ENCODE data around the gene NELFB. TPM values are rescaled to one million over a fixed set of nuclear protein-coding genes. Genes with fewer than 3 reads are reported as not detected.

NELFB gene
- total RNA-seq, 4 donors from 2014 or later: 28.1 to 90.5 (median 53.9) TPM

GRCh38 chr9:137303151-137303892, 48.2 kb downstream of the NELFB start:
- no peaks in the 10 kb centered on the region for H3K9me3 ChIP-seq
- H3K4me1 ChIP-seq: peaks cover 30 to 80% (median 71%) of the 10 kb centered on the region in 4 donors
- intact Hi-C loops (cut with DNase I; ENCODE audit: low total_unique reads): no loop called here
- 46% methylated on average over 22 of the region's 23 CpGs; no CpG with 5 or more reads in 1 of the 2 donors for WGBS, 2 donors (ENCODE audit: low coverage in 1 of 2)
- peak overlapping the region; percentile 86 to 98 (median 96) for H3K27ac ChIP-seq
- TF ChIP-seq EP300 (IDR thresholded peaks at IDR 0.05; ENCODE audit: low read depth): no peak
- no peak for TF ChIP-seq CTCF (IDR thresholded peaks at IDR 0.05)
- TF ChIP-seq POLR2AphosphoS5 (IDR thresholded peaks at IDR 0.05): peak; percentile 52 to 83 (median 77)
- peak; percentile 83 for TF ChIP-seq POLR2A (IDR thresholded peaks at IDR 0.05)
- H3K36me3 ChIP-seq: no peaks in the 10 kb centered on the region
- H3K27me3 ChIP-seq: peaks cover 32% of the 10 kb centered on the region
- H3K4me3 ChIP-seq: peak overlapping the region in 2 of 4 donors; percentile 53 to 58
- peak; percentile 77 for DNase-seq
- in situ Hi-C loops (cut with MboI; ENCODE audit: low pct_ligation_motif_present in 1 of 4, low pct_unique_long_range_greater_than_20kb in 1 of 4, low sequenced_read_pairs in 3 of 4): no loop called here

- in situ Hi-C loops (cut with MboI; ENCODE audit: low pct_ligation_motif_present in 1 of 4, low pct_unique_long_range_greater_than_20kb in 1 of 4, low sequenced_read_pairs in 3 of 4) (no loop called here), intact Hi-C loops (cut with DNase I; ENCODE audit: low total_unique reads) (no loop called here)
- TF ChIP-seq EP300 (IDR thresholded peaks at IDR 0.05; ENCODE audit: low read depth): no peak
- TF ChIP-seq POLR2A (IDR thresholded peaks at IDR 0.05): no peak
- no peak for TF ChIP-seq CTCF (IDR thresholded peaks at IDR 0.05)
- no peak for TF ChIP-seq POLR2AphosphoS5 (IDR thresholded peaks at IDR 0.05)
- Histone ChIP-seq H3K4me3 (peak overlapping the region in 2 of 4 donors; percentile 37 to 53), H3K4me1 (peaks cover 30 to 74% (median 68%) of the 10 kb centered on the region in 4 donors), H3K27me3 (peaks cover 26% of the 10 kb centered on the region), H3K36me3 (no peaks in the 10 kb centered on the region), H3K27ac (peak overlapping the region; percentile 86 to 98 (median 96)), H3K9me3 (no peaks in the 10 kb centered on the region)
- WGBS, 2 donors (ENCODE audit: low coverage in 1 of 2): 35% methylated on average over 20 of the region's 22 CpGs; no CpG with 5 or more reads in 1 of the 2 donors
- DNase-seq: no peak
Observed at GRCh38 chr9:137303893-137304382, 48.8 kb downstream of the NELFB start.

GRCh38 chr9:137304383-137305059, 49.4 kb downstream of the NELFB start:
- Histone ChIP-seq H3K27me3 (peaks cover 20% of the 10 kb centered on the region), H3K27ac (peak overlapping the region; percentile 86 to 98 (median 96)), H3K4me3 (peak overlapping the region in 2 of 4 donors; percentile 37 to 53), H3K4me1 (peaks cover 30 to 72% (median 66%) of the 10 kb centered on the region in 4 donors), H3K9me3 (no peaks in the 10 kb centered on the region), H3K36me3 (no peaks in the 10 kb centered on the region)
- DNase-seq: no peak
- in situ Hi-C loops (cut with MboI; ENCODE audit: low pct_ligation_motif_present in 1 of 4, low pct_unique_long_range_greater_than_20kb in 1 of 4, low sequenced_read_pairs in 3 of 4): no loop called here
- 30% methylated on average over 12 of the region's 16 CpGs; no CpG with 5 or more reads in 1 of the 2 donors for WGBS, 2 donors (ENCODE audit: low coverage in 1 of 2)
- TF ChIP-seq POLR2A (IDR thresholded peaks at IDR 0.05): no peak
- intact Hi-C loops (cut with DNase I; ENCODE audit: low total_unique reads): no loop called here

- intact Hi-C loops (cut with DNase I; ENCODE audit: low total_unique reads): no loop called here
- H3K27me3 ChIP-seq: peaks cover 13% of the 10 kb centered on the region
- in situ Hi-C loops (cut with MboI; ENCODE audit: low pct_ligation_motif_present in 1 of 4, low pct_unique_long_range_greater_than_20kb in 1 of 4, low sequenced_read_pairs in 3 of 4): no loop called here
- peaks cover 30 to 71% (median 67%) of the 10 kb centered on the region in 4 donors for H3K4me1 ChIP-seq
- DNase-seq: peak; percentile 86
- WGBS, 2 donors (ENCODE audit: low coverage in 1 of 2): 23 to 40% methylated on average over 1 to 36 of the region's 36 CpGs
- TF ChIP-seq EP300 (IDR thresholded peaks at IDR 0.05; ENCODE audit: low read depth) (no peak), POLR2A (IDR thresholded peaks at IDR 0.05) (peak; percentile 76), CTCF (IDR thresholded peaks at IDR 0.05) (peak in 2 of 5 experiments; percentile 19 to 45), POLR2AphosphoS5 (IDR thresholded peaks at IDR 0.05) (peak; percentile 59 to 95 (median 83))
- H3K36me3 ChIP-seq: no peaks in the 10 kb centered on the region
- peak overlapping the region in 3 of 4 donors; percentile 17 to 53 (median 37) for H3K4me3 ChIP-seq
- no peaks in the 10 kb centered on the region for H3K9me3 ChIP-seq
- peak overlapping the region; percentile 86 to 98 (median 96) for H3K27ac ChIP-seq
Observed at GRCh38 chr9:137305060-137305797, 50.1 kb downstream of the NELFB start.

Data from transverse colon (tissue), 4 donors.